AG04450 (cell line): ENCODE data around the gene NLRC5. TPM values are rescaled to one million over a fixed set of nuclear protein-coding genes. Genes with fewer than 3 reads are reported as not detected.

Experiments used
- CTCF ChIA-PET: fragments of 300-600, 350-600 bp; formaldehyde crosslinking; extraction: SDS; loops from one replicate; lab custom pipeline; 2022; ENCODE audit warnings: antibody characterized with exemption, inconsistent platforms; lab: Charles Lee
- POLR2A ChIA-PET: fragments of 350-600 bp; formaldehyde crosslinking; extraction: SDS; loops from one replicate; lab custom pipeline; 2021; ENCODE audit warnings: antibody characterized with exemption, inconsistent platforms; lab: Yijun Ruan, JAX
- DNase-seq: peaks from one replicate; pipeline ENCODE4 v3.0.0-alpha.2; 2011; ENCODE audit warnings: low read depth, low spot score
- H3K27ac ChIP-seq: one replicate; pipeline ENCODE4 v1.5.1; 2012; ENCODE audit warnings: low read depth, low read length, control low read depth
- H3K27me3 ChIP-seq: one replicate; pipeline ENCODE4 v1.6.0; 2012; ENCODE audit warnings: low read length; ENCODE audit not compliant: control insufficient read depth, insufficient read depth
- H3K4me3 ChIP-seq: 2 replicates; pipeline ENCODE4 v1.5.1; 2011; ENCODE audit warnings: mild to moderate bottlenecking, low read depth, low read length, control low read depth
- H3K9me3 ChIP-seq: 2 replicates; pipeline ENCODE4 v1.5.1; 2012; ENCODE audit warnings: low read length; ENCODE audit not compliant: control insufficient read depth, insufficient read depth
- CTCF ChIP-seq: IDR thresholded peaks from 2 replicates; pipeline ENCODE4 v1.5.1; 2011; ENCODE audit warnings: low read depth, low read length, control low read depth, inconsistent platforms
- polyA plus RNA-seq: library from polyadenylated mRNA; depleted of rRNA; stranded (reverse); fragments of >200 nt; gene quantifications from 2 replicates; pipeline ENCODE4 v1.2.3, GENCODE V29; 2011

The NLRC5 gene
- polyA plus RNA-seq, 1 experiment: 9.2 TPM

- no peaks in the 10 kb centered on the region for H3K27me3 ChIP-seq
- no peak overlapping the region for H3K4me3 ChIP-seq
- no peak for DNase-seq
- H3K9me3 ChIP-seq: no peaks in the 10 kb centered on the region
- POLR2A ChIA-PET: no interaction called here
- no peak overlapping the region for H3K27ac ChIP-seq
- CTCF ChIA-PET: interaction anchor here (0.8 to 1.8 kb wide), 2 partner anchors 13 to 52 kb away, joined by 3 to 4 read pairs; no protein-coding TSS in a partner anchor
- TF ChIP-seq CTCF: no peak
Measured at GRCh38 chr16:57032346-57032745, 43.0 kb downstream of the NLRC5 start.

- no peaks in the 10 kb centered on the region for H3K27me3 ChIP-seq
- no peaks in the 10 kb centered on the region for H3K9me3 ChIP-seq
- ChIA-PET CTCF (interaction anchor here (1.8 kb wide), 1 partner anchor 51 kb away, joined by 4 read pairs; no protein-coding TSS in a partner anchor), POLR2A (no interaction called here)
- no peak overlapping the region for H3K27ac ChIP-seq
- no peak overlapping the region for H3K4me3 ChIP-seq
- no peak for DNase-seq
- TF ChIP-seq CTCF: no peak
Measured at GRCh38 chr16:57032931-57033330, 43.6 kb downstream of the NLRC5 start.

GRCh38 chr16:57036315-57036714 is 47.0 kb downstream of the NLRC5 start:
- CTCF ChIA-PET: no interaction called here
- Histone ChIP-seq H3K4me3 (no peak overlapping the region), H3K27ac (no peak overlapping the region), H3K9me3 (peaks cover 10% of the 10 kb centered on the region), H3K27me3 (no peaks in the 10 kb centered on the region)
- POLR2A ChIA-PET: no interaction called here
- DNase-seq: no peak
- TF ChIP-seq CTCF: no peak

GRCh38 chr16:57036945-57037344 is 47.6 kb downstream of the NLRC5 start:
- Histone ChIP-seq H3K4me3 (no peak overlapping the region), H3K27ac (peak overlapping the region; percentile 39), H3K27me3 (no peaks in the 10 kb centered on the region), H3K9me3 (peaks cover 11% of the 10 kb centered on the region)
- no peak for TF ChIP-seq CTCF
- no peak for DNase-seq
- CTCF ChIA-PET: no interaction called here
- POLR2A ChIA-PET: no interaction called here

- peak overlapping the region; percentile 21 for H3K27ac ChIP-seq
- no peak for TF ChIP-seq CTCF
- ChIA-PET POLR2A (interaction anchor here (1.6 kb wide), 1 partner anchor 73 kb away, joined by 9 read pairs; no protein-coding TSS in a partner anchor), CTCF (interaction anchor here (0.9 to 1.3 kb wide), 2 partner anchors 11 to 172 kb away, joined by 3 to 5 read pairs; no protein-coding TSS in a partner anchor)
- no peak for DNase-seq
- H3K9me3 ChIP-seq: peaks cover 11% of the 10 kb centered on the region
- H3K4me3 ChIP-seq: no peak overlapping the region
- no peaks in the 10 kb centered on the region for H3K27me3 ChIP-seq
Measured at GRCh38 chr16:57038166-57038565, 48.8 kb downstream of the NLRC5 start.
